B cell (primary cell): ENCODE measurements around the gene MBOAT7. TPM values are rescaled to one million over a fixed set of nuclear protein-coding genes. Genes with fewer than 3 reads are reported as not detected.

Experiments used
- ATAC-seq: fragments of 200-7000 bp; cut with Tn5 transposase; one replicate; pipeline ENCODE4 v1.10.0; 2021; ENCODE audit warnings: low read depth, mild to moderate bottlenecking, moderate number of reproducible peaks, moderate library complexity
- CTCF ChIA-PET: fragments of 350-600 bp; sonication (Branson Sonifier 250); formaldehyde crosslinking; loops from one replicate; lab custom pipeline; 2021; ENCODE audit warnings: antibody characterized with exemption, inconsistent platforms; lab: Charles Lee
- POLR2A ChIA-PET: fragments of 350-600 bp; sonication (Branson Sonifier 250); formaldehyde crosslinking; loops from one replicate; lab custom pipeline; 2021; ENCODE audit warnings: antibody characterized with exemption; lab: Charles Lee
- DNase-seq: peaks from one replicate; pipeline ENCODE4 v3.0.0; 2013
- H2AFZ ChIP-seq: 2 replicates; pipeline ENCODE4 v1.6.1; 2012; ENCODE audit warnings: mild to moderate bottlenecking, low read depth, low read length; ENCODE audit not compliant: insufficient read depth, poor library complexity, severe bottlenecking
- H3K27ac ChIP-seq, 2 donors: 1 replicate in 1 of 2; 2 replicates in 1 of 2; pipeline ENCODE4 v1.5.1; 2012 to 2013; ENCODE audit warnings: low read length in 2 of 2, mild to moderate bottlenecking in 2 of 2, moderate library complexity in 1 of 2
- H3K27me3 ChIP-seq, 4 experiments: fragments of 200-600 bp in 1 of 4; sonication (generic) in 1 of 4; replicated peaks in 1 of 4; 1 replicate in 2 of 4; 2 replicates in 2 of 4; pipeline versions ENCODE4 v1.6.1 to v1.7.0; 2013 to 2016; ENCODE audit warnings: low read length in 3 of 4, mild to moderate bottlenecking in 2 of 4, mixed read lengths in 1 of 4, moderate library complexity in 1 of 4; ENCODE audit not compliant: insufficient read depth in 4 of 4, control insufficient read depth in 3 of 4; ENCODE audit errors: control extremely low read depth in 1 of 4
- H3K36me3 ChIP-seq, 2 experiments: replicated peaks in 1 of 2; 1 replicate in 1 of 2; 2 replicates in 1 of 2; pipeline versions ENCODE4 v1.6.1 to v1.7.1; 2013; ENCODE audit warnings: low read length in 1 of 2; ENCODE audit not compliant: insufficient read depth in 2 of 2, control insufficient read depth in 1 of 2; ENCODE audit errors: control extremely low read depth in 1 of 2, extremely low read depth in 1 of 2
- H3K4me1 ChIP-seq, 2 donors: fragments of 200-600 bp in 1 of 2; sonication (generic) in 1 of 2; 1 replicate in 1 of 2; 2 replicates in 1 of 2; pipeline versions ENCODE4 v1.5.1 to v1.6.1; 2013 to 2017; ENCODE audit warnings: low read length in 2 of 2; ENCODE audit not compliant: control insufficient read depth in 2 of 2, insufficient read depth in 2 of 2
- H3K4me2 ChIP-seq: replicated peaks from 2 replicates; pipeline ENCODE3; 2012; ENCODE audit warnings: mild to moderate bottlenecking, low read depth, low read length; ENCODE audit not compliant: poor library complexity, severe bottlenecking
- H3K4me3 ChIP-seq, 5 experiments: fragments of 200-600 bp in 1 of 5; sonication (generic) in 1 of 5; 1 replicate in 3 of 5; 2 replicates in 2 of 5; pipeline versions ENCODE4 v1.5.1 to v1.7.0; 2011 to 2016; ENCODE audit warnings: low read length in 4 of 5, mild to moderate bottlenecking in 4 of 5, low read depth in 2 of 5, control low read depth in 1 of 5, moderate library complexity in 1 of 5; ENCODE audit not compliant: insufficient read depth in 1 of 5; ENCODE audit errors: control extremely low read depth in 1 of 5, extremely low read depth in 1 of 5
- H3K79me2 ChIP-seq: fragments of 200-600 bp; sonication (generic); one replicate; pipeline ENCODE4 v1.6.0; 2016; ENCODE audit warnings: low read length; ENCODE audit not compliant: control insufficient read depth, insufficient read depth
- H3K9ac ChIP-seq: fragments of 200-600 bp; sonication (generic); 2 replicates; pipeline ENCODE4 v1.6.1; 2017; ENCODE audit warnings: mild to moderate bottlenecking, low read length, moderate library complexity
- H3K9me3 ChIP-seq, 3 donors: one replicate each; pipeline versions ENCODE4 v1.6.1 to v1.7.1; 2013; ENCODE audit warnings: low read length in 2 of 3; ENCODE audit not compliant: control insufficient read depth in 2 of 3, insufficient read depth in 1 of 3; ENCODE audit errors: control extremely low read depth in 1 of 3
- H4K20me1 ChIP-seq: 2 replicates; pipeline ENCODE4 v1.6.0; 2012; ENCODE audit warnings: mild to moderate bottlenecking, low read length; ENCODE audit not compliant: insufficient read depth, control insufficient read depth, poor library complexity, severe bottlenecking
- H3K27ac Mint-ChIP-seq: one replicate; pipeline ENCODE4 v1.8.0; 2021; ENCODE audit warnings: mixed read lengths
- H3K27me3 Mint-ChIP-seq: one replicate; pipeline ENCODE4 v1.8.0; 2021; ENCODE audit warnings: mixed read lengths
- H3K4me1 Mint-ChIP-seq: one replicate; pipeline ENCODE4 v1.8.0; 2021; ENCODE audit warnings: mixed read lengths
- H3K4me3 Mint-ChIP-seq: one replicate; pipeline ENCODE4 v1.8.0; 2021; ENCODE audit warnings: mixed read lengths
- H3K9me3 Mint-ChIP-seq: one replicate; pipeline ENCODE4 v1.8.0; 2022; ENCODE audit warnings: mixed read lengths; ENCODE audit not compliant: insufficient read depth
- EZH2 ChIP-seq: IDR thresholded peaks from 2 replicates; pipeline ENCODE4 v1.6.1; 2012; ENCODE audit warnings: borderline replicate concordance, low read depth, mild to moderate bottlenecking, moderate library complexity, low read length; ENCODE audit not compliant: insufficient read depth, poor library complexity, severe bottlenecking
- WGBS: methylation state at CpG from one replicate; pipeline ENCODE4 v1.1.5; 2013; ENCODE audit warnings: missing lambda C conversion rate; ENCODE audit not compliant: insufficient coverage; 5-methylcytosine and 5-hydroxymethylcytosine counted together
- intact Hi-C: fragments of 100-400 bp; cut with micrococcal nuclease; formaldehyde crosslinking; loops from one replicate; pipeline ENCODE4 v1.10.0; 2022
- polyA plus RNA-seq: library from polyadenylated mRNA; depleted of rRNA; stranded (reverse); fragments of >200 nt; gene quantifications from 2 replicates; pipeline ENCODE4 v1.2.3, GENCODE V29; 2012
- total RNA-seq, 2 donors: library from RNA; stranded (reverse); fragments of 120-200 nt in 1 of 2; gene quantifications; 1 replicate in 1 of 2; 2 replicates in 1 of 2; pipeline versions ENCODE4 v1.2.3 to v1.2.4, GENCODE V29; 2013 to 2022
- TF ChIP-seq, protein P1 (sequence below): fragments of 200-600 bp; IDR thresholded peaks from one replicate; pipeline ENCODE4 v1.8.0; 2022; ENCODE audit warnings: antibody characterized with exemption, mild to moderate bottlenecking

MBOAT7 gene
- total and polyA plus RNA-seq, 2 donors (not counting 1 experiment from before 2014, with no cell fraction given): 22.3 to 34.8 TPM

- Histone ChIP-seq H3K36me3 (peaks cover 2 to 40% of the 10 kb centered on the region in 2 experiments), H3K4me2 (peak within 1 kb of the TSS; percentile 97), H3K9me3 (peaks cover 0 to 5% (median 0%) of the 10 kb centered on the region in 3 donors), H4K20me1 (peaks cover 40% of the 10 kb centered on the region), H3K27ac (peak within 1 kb of the TSS; percentile 75 to 82), H3K4me3 (peak within 1 kb of the TSS; percentile 67 to 95 (median 79)), H3K4me1 (peaks cover 35 to 48% of the 10 kb centered on the region in 2 donors), H3K9ac (peak within 1 kb of the TSS; percentile 89), H2AFZ (peak within 1 kb of the TSS; percentile 98), H3K79me2 (peaks cover 27% of the 10 kb centered on the region), H3K27me3 (peaks cover 0 to 6% (median 3%) of the 10 kb centered on the region in 4 experiments)
- intact Hi-C loops: loop anchor here (1.0 to 2.0 kb wide), 6 partner anchors 9 to 289 kb away; partner anchors contain the start of genes CNOT3, LENG8, NDUFA3 and PRPF31
- DNase-seq (peak; percentile 100), ATAC-seq (peak; percentile 87)
- H3K27ac Mint-ChIP-seq: peak within 1 kb of the TSS; percentile 100
- POLR2A ChIA-PET: interaction anchor here (1.4 to 2.7 kb wide), 6 partner anchors 22 to 1180 kb away, joined by 3 to 24 read pairs (median 8); partner anchors contain the start of genes CNOT3, KMT5C, MBOAT7 and PRPF31
- under 1% methylated on average over 71 of the region's 72 CpGs for WGBS
- TF ChIP-seq, protein P1, sequence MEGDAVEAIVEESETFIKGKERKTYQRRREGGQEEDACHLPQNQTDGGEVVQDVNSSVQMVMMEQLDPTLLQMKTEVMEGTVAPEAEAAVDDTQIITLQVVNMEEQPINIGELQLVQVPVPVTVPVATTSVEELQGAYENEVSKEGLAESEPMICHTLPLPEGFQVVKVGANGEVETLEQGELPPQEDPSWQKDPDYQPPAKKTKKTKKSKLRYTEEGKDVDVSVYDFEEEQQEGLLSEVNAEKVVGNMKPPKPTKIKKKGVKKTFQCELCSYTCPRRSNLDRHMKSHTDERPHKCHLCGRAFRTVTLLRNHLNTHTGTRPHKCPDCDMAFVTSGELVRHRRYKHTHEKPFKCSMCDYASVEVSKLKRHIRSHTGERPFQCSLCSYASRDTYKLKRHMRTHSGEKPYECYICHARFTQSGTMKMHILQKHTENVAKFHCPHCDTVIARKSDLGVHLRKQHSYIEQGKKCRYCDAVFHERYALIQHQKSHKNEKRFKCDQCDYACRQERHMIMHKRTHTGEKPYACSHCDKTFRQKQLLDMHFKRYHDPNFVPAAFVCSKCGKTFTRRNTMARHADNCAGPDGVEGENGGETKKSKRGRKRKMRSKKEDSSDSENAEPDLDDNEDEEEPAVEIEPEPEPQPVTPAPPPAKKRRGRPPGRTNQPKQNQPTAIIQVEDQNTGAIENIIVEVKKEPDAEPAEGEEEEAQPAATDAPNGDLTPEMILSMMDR: peak; percentile 26
- no peak for TF ChIP-seq EZH2
- H3K4me1 Mint-ChIP-seq: peaks cover 45% of the 10 kb centered on the region
- CTCF ChIA-PET: interaction anchor here (0.6 to 1.9 kb wide), 11 partner anchors 8 to 320 kb away, joined by 3 to 8 read pairs (median 5); partner anchors contain the start of genes CNOT3, MBOAT7 and TSEN34
- no peaks in the 10 kb centered on the region for H3K9me3 Mint-ChIP-seq
- peak within 1 kb of the TSS; percentile 100 for H3K4me3 Mint-ChIP-seq
- H3K27me3 Mint-ChIP-seq: peaks cover 8% of the 10 kb centered on the region
These were observed 29.8 kb downstream of the MBOAT7 start, which contains the start of gene LENG1 for GRCh38 chr19:54159352-54160181. LENG1 (minus strand) TSS chr19:54159721; CDS start chr19:54159695, 26 bp downstream.
